H9 (cell line): ENCODE measurements around the gene LRRFIP2. TPM values are rescaled to one million over a fixed set of nuclear protein-coding genes. Genes with fewer than 3 reads are reported as not detected.

Experiments
- DNase-seq: peaks from one replicate; pipeline ENCODE4 v3.0.0-alpha.2; 2017
- H2AFZ ChIP-seq: one replicate; pipeline ENCODE4 v1.6.1; 2013; ENCODE audit warnings: mild to moderate bottlenecking, low read length, control low read depth, moderate library complexity
- H2AK5ac ChIP-seq: 2 replicates; pipeline ENCODE4 v1.6.1; 2013; ENCODE audit warnings: low read length, control low read depth, mixed read lengths; ENCODE audit not compliant: insufficient read length
- H2BK120ac ChIP-seq: one replicate; pipeline ENCODE4 v1.6.1; 2013; ENCODE audit warnings: low read depth, mild to moderate bottlenecking, low read length, control low read depth, inconsistent platforms; ENCODE audit not compliant: poor library complexity, severe bottlenecking
- H2BK12ac ChIP-seq: 2 replicates; pipeline ENCODE4 v1.6.1; 2013; ENCODE audit warnings: low read length, control low read depth, mixed read lengths, low read depth; ENCODE audit not compliant: insufficient read length
- H2BK15ac ChIP-seq: 2 replicates; pipeline ENCODE4 v1.6.1; 2013; ENCODE audit warnings: low read depth, low read length, control low read depth
- H2BK20ac ChIP-seq: one replicate; pipeline ENCODE4 v1.6.1; 2013; ENCODE audit warnings: low read depth, mild to moderate bottlenecking, low read length, control low read depth, inconsistent platforms; ENCODE audit not compliant: poor library complexity, severe bottlenecking
- H2BK5ac ChIP-seq: 2 replicates; pipeline ENCODE4 v1.6.1; 2013; ENCODE audit warnings: low read length, control low read depth, mixed read lengths; ENCODE audit not compliant: insufficient read length
- H3K14ac ChIP-seq: 2 replicates; pipeline ENCODE4 v1.6.1; 2013; ENCODE audit warnings: low read length, control low read depth; ENCODE audit not compliant: insufficient read depth
- H3K18ac ChIP-seq: 2 replicates; pipeline ENCODE4 v1.6.1; 2013; ENCODE audit warnings: low read depth, mild to moderate bottlenecking, mixed read lengths, low read length, control low read depth; ENCODE audit not compliant: insufficient read length
- H3K23ac ChIP-seq: 2 replicates; pipeline ENCODE4 v1.6.1; 2013; ENCODE audit warnings: low read length, control low read depth, mixed read lengths, low read depth; ENCODE audit not compliant: insufficient read length
- H3K23me2 ChIP-seq: 2 replicates; pipeline ENCODE4 v1.6.1; 2013; ENCODE audit warnings: low read depth, mild to moderate bottlenecking, mixed read lengths, low read length, control low read depth; ENCODE audit not compliant: insufficient read length, poor library complexity, severe bottlenecking
- H3K27ac ChIP-seq: 2 replicates; pipeline ENCODE4 v1.5.1; 2013; ENCODE audit warnings: low read length, control low read depth, mixed read lengths, low read depth; ENCODE audit not compliant: insufficient read length
- H3K27me3 ChIP-seq: 2 replicates; pipeline ENCODE4 v1.6.1; 2013; ENCODE audit warnings: low read length, control low read depth, inconsistent platforms; ENCODE audit not compliant: insufficient read depth
- H3K4ac ChIP-seq: 2 replicates; pipeline ENCODE4 v1.6.1; 2013; ENCODE audit warnings: low read depth, mild to moderate bottlenecking, control low read depth, inconsistent platforms, low read length, moderate library complexity
- H3K4me1 ChIP-seq: 2 replicates; pipeline ENCODE4 v1.6.1; 2013; ENCODE audit warnings: low read length, control low read depth, inconsistent platforms; ENCODE audit not compliant: insufficient read depth
- H3K4me2 ChIP-seq: 2 replicates; pipeline ENCODE4 v1.6.1; 2013; ENCODE audit warnings: low read length, control low read depth, mixed read lengths; ENCODE audit not compliant: insufficient read length, insufficient read depth
- H3K56ac ChIP-seq: 2 replicates; pipeline ENCODE4 v1.6.1; 2013; ENCODE audit warnings: low read depth, mild to moderate bottlenecking, mixed read lengths, low read length, control low read depth; ENCODE audit not compliant: insufficient read length
- H3K79me1 ChIP-seq: 2 replicates; pipeline ENCODE4 v1.6.1; 2013; ENCODE audit warnings: low read depth, mild to moderate bottlenecking, moderate library complexity, low read length, control low read depth, inconsistent platforms; ENCODE audit not compliant: insufficient read depth, poor library complexity, severe bottlenecking
- H3K79me2 ChIP-seq: 2 replicates; pipeline ENCODE4 v1.6.1; 2013; ENCODE audit warnings: low read length, control low read depth, inconsistent platforms; ENCODE audit not compliant: insufficient read depth
- H3K9ac ChIP-seq: 2 replicates; pipeline ENCODE4 v1.6.1; 2013; ENCODE audit warnings: low read length, control low read depth, mixed read lengths; ENCODE audit not compliant: insufficient read length; ENCODE audit errors: extremely low read depth
- H3K9me3 ChIP-seq: one replicate; pipeline ENCODE4 v1.6.1; 2013; ENCODE audit warnings: low read depth, low read length, inconsistent platforms; ENCODE audit not compliant: control insufficient read depth
- H3T11ph ChIP-seq: one replicate; pipeline ENCODE4 v1.6.1; 2013; ENCODE audit warnings: mild to moderate bottlenecking, low read length, control low read depth, inconsistent platforms
- H4K20me1 ChIP-seq: one replicate; pipeline ENCODE4 v1.6.1; 2013; ENCODE audit not compliant: control insufficient read depth, insufficient read length, insufficient read depth
- H4K5ac ChIP-seq: 2 replicates; pipeline ENCODE4 v1.6.1; 2013; ENCODE audit warnings: low read depth, mild to moderate bottlenecking, mixed read lengths, low read length, control low read depth; ENCODE audit not compliant: insufficient read length
- H4K8ac ChIP-seq: replicated peaks from 2 replicates; pipeline ENCODE4 v1.6.1; 2013; ENCODE audit warnings: low read length, control low read depth, mixed read lengths, low read depth; ENCODE audit not compliant: insufficient read length
- H4K91ac ChIP-seq: 2 replicates; pipeline ENCODE4 v1.6.1; 2013; ENCODE audit warnings: low read depth, mild to moderate bottlenecking, moderate library complexity, mixed read lengths, low read length, control low read depth; ENCODE audit not compliant: insufficient read length
- H3K27ac Mint-ChIP-seq, 3 experiments: 2 replicates in 2 of 3; 3 replicates in 1 of 3; pipeline ENCODE4 v1.8.0; 2020 to 2021; ENCODE audit warnings: mixed read lengths in 3 of 3, mild to moderate bottlenecking in 1 of 3, moderate library complexity in 1 of 3
- H3K27me3 Mint-ChIP-seq: 2 replicates; pipeline ENCODE4 v1.8.0; 2021; ENCODE audit warnings: low read depth, mild to moderate bottlenecking, moderate library complexity, mixed read lengths
- H3K36me3 Mint-ChIP-seq, 3 experiments: 2 replicates in 2 of 3; 3 replicates in 1 of 3; pipeline ENCODE4 v1.8.0; 2020 to 2021; ENCODE audit warnings: low read depth in 3 of 3, mixed read lengths in 3 of 3; ENCODE audit not compliant: insufficient read depth in 1 of 3
- H3K4me1 Mint-ChIP-seq, 2 experiments: 2 replicates each; pipeline ENCODE4 v1.8.0; 2020; ENCODE audit warnings: mixed read lengths in 2 of 2
- H3K4me3 Mint-ChIP-seq, 2 experiments: 2 replicates in 1 of 2; 3 replicates in 1 of 2; pipeline ENCODE4 v1.8.0; 2020 to 2021; ENCODE audit warnings: mild to moderate bottlenecking in 2 of 2, mixed read lengths in 2 of 2, moderate library complexity in 1 of 2
- H3K9me3 Mint-ChIP-seq, 2 experiments: 2 replicates in 1 of 2; 3 replicates in 1 of 2; pipeline ENCODE4 v1.8.0; 2020; ENCODE audit warnings: mild to moderate bottlenecking in 2 of 2, mixed read lengths in 2 of 2, moderate library complexity in 1 of 2
- CTCF ChIP-seq: fragments of 200-600 bp; sonication (generic); conservative IDR thresholded peaks from 3 replicates; pipeline ENCODE4 v1.8.0; 2021; ENCODE audit warnings: antibody characterized with exemption, mild to moderate bottlenecking
- total RNA-seq: library from RNA; stranded (reverse); gene quantifications from 2 replicates; pipeline ENCODE4 v1.2.1, GENCODE V29; 2021

The LRRFIP2 gene
- total RNA-seq, 1 experiment from 2014 or later = 30.7 TPM

GRCh38 chr3:37117548-37117947 lies 56.8 kb downstream of the LRRFIP2 start:
- no peak overlapping the region for H3T11ph ChIP-seq
- H4K20me1 ChIP-seq = no peaks in the 10 kb centered on the region
- no peak overlapping the region for H4K5ac ChIP-seq
- H3K23me2 ChIP-seq = no peaks in the 10 kb centered on the region
- no peak overlapping the region for H2BK120ac ChIP-seq
- no peaks in the 10 kb centered on the region for H3K27me3 ChIP-seq
- H2AK5ac ChIP-seq = no peak overlapping the region
- no peak overlapping the region for H3K9ac ChIP-seq
- H2AFZ ChIP-seq = no peak overlapping the region
- no peak overlapping the region for H2BK5ac ChIP-seq
- no peak overlapping the region for H3K4ac ChIP-seq
- no peak overlapping the region for H3K27ac Mint-ChIP-seq
- no peak overlapping the region for H3K56ac ChIP-seq
- H3K27me3 Mint-ChIP-seq = no peaks in the 10 kb centered on the region
- no peaks in the 10 kb centered on the region; a peak in 1 of 5 replicates for H3K9me3 Mint-ChIP-seq
- no peak overlapping the region for H4K8ac ChIP-seq
- H3K36me3 Mint-ChIP-seq = peaks cover 4% of the 10 kb centered on the region in 3 experiments; a peak in 6 of 7 replicates
- H4K91ac ChIP-seq = no peak overlapping the region
- H3K27ac ChIP-seq = no peak overlapping the region
- H2BK12ac ChIP-seq = no peak overlapping the region
- no peak for DNase-seq
- no peaks in the 10 kb centered on the region for H3K9me3 ChIP-seq
- H3K79me1 ChIP-seq = no peaks in the 10 kb centered on the region
- no peak for TF ChIP-seq CTCF
- H3K4me1 ChIP-seq = no peaks in the 10 kb centered on the region
- no peak overlapping the region for H2BK20ac ChIP-seq
- no peak overlapping the region for H2BK15ac ChIP-seq
- no peak overlapping the region for H3K4me2 ChIP-seq
- H3K4me1 Mint-ChIP-seq = no peaks in the 10 kb centered on the region
- no peak overlapping the region for H3K23ac ChIP-seq
- H3K79me2 ChIP-seq = no peaks in the 10 kb centered on the region
- H3K4me3 Mint-ChIP-seq = no peak overlapping the region
- H3K18ac ChIP-seq = no peak overlapping the region
- no peak overlapping the region for H3K14ac ChIP-seq
